Measurements from ENCODE around the gene TBL3.
"Not testable (repeated sequence)": the region's sequence is repeated elsewhere in the genome, so short reads cannot be mapped to it uniquely, and the experiment has no call there.

TBL3 gene

DNA sequence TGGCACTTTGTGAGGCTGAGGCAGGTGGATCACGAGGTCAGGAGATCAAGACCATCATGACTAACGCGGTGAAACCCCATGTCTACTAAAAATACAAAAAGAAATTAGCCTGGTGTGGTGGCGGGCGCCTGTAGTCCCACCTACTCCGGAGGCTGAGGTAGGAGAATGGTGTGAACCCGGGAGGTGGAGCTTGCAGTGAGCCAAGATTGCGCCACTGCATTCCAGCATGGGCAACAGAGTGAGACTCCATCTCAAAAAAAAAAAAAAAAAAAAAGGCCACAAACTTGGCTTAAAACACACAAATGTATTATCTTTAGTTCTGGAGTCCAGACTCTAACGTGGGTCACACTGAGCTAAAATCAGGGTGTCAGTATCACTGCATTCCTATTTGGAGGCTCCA, 39.9 kb downstream of the TBL3 start:
- in situ Hi-C loops (cut with HindIII; ENCODE audit: low sequenced_read_pairs), result not testable (repeated sequence)

DNA sequence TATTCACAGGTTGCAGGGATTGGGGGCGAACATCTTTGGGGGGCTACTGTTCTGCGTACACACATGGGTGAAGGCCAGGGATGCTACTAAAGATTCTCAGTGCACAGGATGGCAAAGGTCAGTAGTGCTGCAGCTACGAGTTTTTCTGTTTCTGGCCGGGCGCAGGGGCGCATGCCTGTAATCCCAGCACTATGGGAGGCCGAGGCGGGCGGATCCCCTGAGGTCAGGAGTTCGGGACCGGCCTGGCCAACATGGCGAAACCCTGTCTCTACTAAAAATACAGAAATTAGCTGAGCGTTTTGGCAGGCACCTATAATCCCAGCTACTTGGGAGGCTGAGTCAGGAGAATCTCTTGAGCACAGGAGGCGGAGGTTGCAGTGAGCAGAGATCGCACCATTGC, 41.7 kb downstream of the TBL3 start:
- in situ Hi-C loops (cut with HindIII; ENCODE audit: low sequenced_read_pairs), result no loop called here

DNA sequence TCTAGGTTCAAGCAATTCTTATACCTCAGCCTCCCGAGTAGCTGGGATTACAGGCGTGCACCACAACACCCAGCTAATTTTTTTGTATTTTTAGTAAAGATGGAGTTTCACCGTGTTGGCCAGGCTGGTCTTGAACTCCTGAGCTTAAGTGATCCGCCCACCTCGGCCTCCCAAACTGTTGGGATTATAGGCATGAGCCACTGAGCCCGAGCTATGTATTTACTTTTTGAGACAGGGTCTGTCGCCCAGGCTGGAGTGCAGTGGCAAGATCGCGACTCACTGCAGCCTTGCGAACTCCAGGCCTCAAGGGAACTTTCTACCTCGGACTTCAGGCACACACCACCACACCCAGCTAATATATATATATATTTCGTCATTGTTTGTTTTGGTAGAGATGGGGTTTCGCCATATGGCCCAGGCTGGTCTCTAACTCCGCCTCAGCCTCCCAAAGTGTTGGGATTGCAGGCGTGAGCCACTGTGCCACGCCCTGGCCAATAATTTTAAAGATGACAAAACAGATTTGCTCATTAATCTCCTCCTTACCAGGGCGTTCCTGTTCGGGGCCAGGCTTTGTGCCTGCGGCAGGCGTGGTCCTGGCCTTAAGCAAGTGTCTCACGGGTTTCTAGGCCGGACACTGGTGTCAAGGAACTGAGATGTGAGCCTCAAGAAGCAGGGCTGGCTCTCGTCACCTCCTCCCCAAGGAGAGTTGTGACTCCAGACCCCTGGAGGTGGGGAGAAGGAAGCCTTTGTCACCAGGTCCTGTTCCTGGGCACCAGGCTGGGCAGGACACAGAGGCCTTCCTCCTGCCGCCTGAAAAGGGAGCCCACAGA, 43.5 kb downstream of the TBL3 start:
- in situ Hi-C loops (cut with HindIII; ENCODE audit: low sequenced_read_pairs), result no loop called here

DNA sequence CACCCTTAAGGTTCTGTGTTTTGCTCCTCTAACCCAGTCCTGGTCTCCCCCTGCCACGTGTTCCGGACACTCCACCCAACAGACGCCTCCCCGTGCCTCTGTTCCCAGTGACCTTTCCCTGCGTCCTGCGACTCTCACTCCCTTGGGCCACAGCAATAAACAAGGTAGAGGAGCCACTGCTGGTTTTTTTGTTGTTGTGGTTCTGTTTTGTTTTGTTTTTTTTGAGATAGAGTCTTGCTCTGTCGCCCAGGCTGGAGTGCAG, 44.0 kb downstream of the TBL3 start:
- in situ Hi-C loops (cut with HindIII; ENCODE audit: low sequenced_read_pairs), result no loop called here

DNA sequence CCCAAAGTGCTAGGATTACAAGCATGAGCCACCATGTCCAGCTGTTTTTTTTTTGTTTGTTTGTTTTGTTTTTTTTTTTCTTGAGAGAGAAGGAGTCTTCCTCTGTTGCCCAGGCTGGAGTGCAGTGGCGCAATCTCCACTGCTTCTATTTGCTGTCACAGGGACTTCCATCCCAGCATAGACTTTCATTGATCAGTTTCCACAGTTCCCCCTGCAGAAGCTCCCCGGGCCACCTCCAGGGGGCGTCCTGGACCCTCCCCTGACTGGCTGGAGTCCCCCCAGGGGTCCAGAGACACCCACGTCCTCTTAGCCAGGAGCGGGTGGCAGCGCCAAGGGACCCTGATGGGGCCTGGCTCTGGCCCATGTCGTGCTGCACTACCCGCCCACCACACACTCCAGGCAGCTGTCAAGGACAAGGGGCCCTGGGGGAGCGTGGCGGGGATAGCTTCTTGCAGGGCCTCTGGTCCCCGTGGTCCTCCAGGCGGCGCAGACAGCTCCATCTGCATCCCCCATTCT, 44.6 kb downstream of the TBL3 start:
- in situ Hi-C loops (cut with HindIII; ENCODE audit: low sequenced_read_pairs), result no loop called here

DNA sequence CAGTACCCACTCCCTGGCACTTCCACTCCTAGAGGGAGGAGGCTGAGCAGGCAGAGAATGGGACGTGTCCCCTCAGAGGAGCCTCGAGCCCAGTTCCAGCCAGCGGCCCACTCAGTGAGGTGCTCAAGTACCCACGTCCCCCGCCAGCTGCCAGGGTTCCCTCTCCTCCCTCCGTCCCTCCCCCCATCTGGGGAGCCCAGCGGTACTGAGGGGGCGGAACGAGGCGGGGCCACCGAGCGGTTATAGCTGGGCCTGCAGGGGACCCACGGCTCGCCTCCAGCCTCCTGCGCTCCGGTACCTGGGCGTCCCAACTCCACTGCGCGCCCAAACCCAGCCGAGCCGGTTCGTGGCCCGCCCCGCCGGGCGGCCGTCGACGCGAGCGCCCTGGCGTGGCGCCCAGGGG, 47.7 kb downstream of the TBL3 start, which contains the start of gene NPW:
Gene NPW, plus strand, starts transcription at position 268 of the 403 bp plus-strand sequence.
- in situ Hi-C loops (cut with HindIII; ENCODE audit: low sequenced_read_pairs), result no loop called here

DNA sequence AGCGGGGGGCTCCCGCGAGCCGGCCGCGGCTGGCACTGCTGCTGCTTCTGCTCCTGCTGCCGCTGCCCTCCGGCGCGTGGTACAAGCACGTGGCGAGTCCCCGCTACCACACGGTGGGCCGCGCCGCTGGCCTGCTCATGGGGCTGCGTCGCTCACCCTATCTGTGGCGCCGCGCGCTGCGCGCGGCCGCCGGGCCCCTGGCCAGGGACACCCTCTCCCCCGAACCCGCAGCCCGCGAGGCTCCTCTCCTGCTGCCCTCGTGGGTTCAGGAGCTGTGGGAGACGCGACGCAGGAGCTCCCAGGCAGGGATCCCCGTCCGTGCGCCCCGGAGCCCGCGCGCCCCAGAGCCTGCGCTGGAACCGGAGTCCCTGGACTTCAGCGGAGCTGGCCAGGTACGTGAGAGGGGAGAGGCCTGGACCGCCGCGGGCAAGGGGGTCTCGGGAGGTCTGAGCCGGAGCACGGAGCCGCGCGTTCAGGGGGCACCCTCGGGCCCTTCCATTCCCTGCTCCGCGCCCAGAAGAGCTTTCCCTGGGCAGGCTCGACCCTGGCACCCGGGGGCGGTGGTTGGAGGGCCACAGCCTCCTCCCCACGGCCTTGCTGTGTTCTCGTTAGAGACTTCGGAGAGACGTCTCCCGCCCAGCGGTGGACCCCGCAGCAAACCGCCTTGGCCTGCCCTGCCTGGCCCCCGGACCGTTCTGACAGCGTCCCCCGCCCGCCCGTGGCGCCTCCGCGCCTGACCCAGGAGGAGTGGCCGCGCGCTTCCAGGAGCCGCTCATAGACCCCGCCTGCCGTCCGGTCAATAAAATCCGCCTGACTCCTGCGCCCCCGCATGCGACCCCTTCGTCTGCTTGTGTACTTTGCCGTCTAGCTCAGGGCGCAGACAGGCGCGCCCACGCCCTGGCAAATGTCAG, 48.3 kb downstream of the TBL3 start:
- in situ Hi-C loops (cut with HindIII; ENCODE audit: low sequenced_read_pairs), result no loop called here

DNA sequence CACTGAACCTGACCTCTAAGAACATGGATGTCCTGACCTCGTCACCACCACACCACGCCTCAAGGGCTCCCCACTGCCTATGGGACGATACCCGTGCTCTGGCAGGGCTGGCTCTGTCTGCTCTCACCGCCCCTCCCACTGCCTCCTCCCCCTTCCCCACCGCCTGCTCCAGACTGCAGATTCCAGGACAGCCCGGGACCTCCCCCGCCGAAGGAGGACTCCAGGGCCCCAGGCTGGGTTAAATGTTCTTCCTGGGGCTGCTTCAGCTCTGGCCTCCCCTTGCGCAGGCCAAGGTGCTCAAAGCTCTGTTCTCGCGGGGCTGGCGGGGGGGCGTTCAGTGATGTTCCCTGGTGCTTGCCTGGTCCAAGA, 50.9 kb downstream of the TBL3 start:
- in situ Hi-C loops (cut with HindIII; ENCODE audit: low sequenced_read_pairs), result no loop called here

DNA sequence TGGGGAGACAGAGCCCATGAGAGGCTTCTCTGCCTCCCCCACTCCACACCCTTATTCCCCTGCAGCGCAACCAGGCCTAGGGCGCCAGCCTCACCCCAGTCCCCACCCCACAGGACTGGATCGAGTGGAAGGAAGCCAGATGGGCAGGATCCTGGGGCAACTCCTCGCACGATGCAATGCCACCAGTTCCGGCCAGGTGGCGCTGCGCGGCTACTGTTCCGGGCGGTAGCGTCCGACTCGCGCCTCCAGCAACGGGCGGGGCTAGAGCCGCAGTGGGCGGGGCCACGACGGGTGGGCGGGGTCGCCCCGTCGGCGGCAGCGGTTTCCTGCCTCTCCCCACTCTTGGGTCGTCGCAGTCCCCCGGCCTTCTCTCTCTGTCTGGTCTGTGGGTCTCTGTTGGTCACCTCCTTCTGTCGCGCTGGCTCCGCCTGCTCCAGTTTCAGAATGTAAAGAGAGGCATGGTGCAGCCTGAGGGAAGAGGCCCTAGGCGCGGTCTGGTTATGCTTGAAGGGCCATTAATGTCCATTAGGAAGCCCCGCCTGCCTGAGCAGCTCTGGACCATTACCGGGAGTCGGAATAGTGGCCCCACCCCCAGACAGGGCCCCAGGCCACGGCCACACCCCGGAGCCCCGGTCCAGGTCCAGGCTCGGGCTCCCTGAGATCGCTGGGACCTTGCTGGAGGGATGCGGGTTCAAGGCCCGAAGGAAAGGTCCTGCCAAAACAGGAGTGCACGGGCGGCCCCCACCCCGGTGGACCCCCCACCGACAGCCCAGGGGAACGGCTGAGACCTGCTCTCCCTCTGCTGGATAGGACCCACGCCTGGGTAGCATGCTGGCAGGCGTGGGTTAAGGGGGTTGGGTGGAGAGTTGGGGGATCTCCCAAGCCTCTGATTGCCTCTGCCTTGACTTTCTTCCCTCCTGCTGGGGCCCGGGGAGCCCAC, 51.5 kb downstream of the TBL3 start:
- in situ Hi-C loops (cut with HindIII; ENCODE audit: low sequenced_read_pairs), result no loop called here

DNA sequence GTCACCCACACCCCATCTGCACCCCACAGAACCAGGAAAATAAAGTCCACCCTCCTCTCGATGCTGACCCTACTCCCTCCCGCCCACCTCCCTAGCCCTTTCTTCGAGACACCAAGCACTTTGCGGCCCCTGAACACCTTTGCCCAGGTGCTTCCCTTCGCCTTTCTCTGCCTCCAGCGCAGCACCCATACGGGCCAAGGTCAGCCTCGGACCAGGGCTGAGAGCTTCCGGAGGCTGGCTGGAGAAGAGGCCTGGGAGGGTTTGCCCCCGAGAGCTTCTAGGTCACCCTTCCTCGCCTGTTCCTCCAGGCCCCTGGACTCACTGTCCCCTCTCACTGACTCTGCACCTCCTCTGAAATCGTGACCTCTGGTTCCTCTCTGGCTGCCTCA, 52.2 kb downstream of the TBL3 start:
- in situ Hi-C loops (cut with HindIII; ENCODE audit: low sequenced_read_pairs), result no loop called here

DNA sequence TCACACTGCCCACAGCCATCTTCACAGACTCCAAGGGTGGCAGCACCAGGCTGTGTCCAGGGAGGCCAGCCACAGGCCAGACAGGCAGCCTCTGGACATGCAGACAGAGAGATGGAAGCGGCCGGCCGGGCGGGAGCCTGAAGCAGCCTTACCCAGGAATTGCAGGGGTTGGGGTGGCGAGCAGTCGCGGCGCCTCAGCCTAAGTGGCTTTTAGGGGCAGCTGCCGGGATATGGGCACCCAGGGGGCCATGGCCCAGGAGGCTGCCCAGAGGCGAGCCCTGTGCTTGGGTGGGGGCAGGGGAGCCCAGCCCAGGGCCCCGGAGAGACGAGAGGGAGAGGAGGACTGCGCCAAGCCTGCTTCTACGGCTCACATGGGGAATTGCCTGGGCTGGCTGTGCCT, 53.4 kb downstream of the TBL3 start:
- in situ Hi-C loops (cut with HindIII; ENCODE audit: low sequenced_read_pairs), result no loop called here

DNA sequence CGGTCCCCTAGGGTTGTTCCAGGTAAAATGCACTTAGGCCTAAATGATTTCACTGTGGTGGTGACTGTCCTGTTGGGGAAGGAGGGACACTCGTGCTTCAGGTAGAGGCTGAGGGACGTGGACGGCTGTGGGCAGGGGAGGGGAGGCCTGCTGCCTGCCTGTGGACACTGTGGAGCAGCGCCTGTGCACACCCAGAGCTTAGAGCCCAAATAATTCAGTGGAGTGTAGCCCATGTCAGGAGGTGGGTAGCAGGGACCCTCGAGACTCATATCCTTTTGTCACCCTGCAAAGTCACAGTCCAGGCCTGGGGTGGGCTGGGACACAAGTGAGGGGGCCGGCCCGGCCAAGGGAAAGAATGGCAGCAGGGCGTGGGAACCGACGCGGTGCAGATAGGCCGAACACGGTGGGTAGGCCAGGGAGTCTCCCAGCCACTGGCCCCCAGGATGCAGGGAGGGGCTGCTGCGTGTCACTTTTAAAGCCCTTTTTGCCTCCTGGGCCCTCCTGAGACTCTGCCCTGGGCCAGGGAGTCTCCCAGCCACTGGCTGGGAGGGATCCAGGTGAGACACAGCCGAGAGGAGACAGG, 54.1 kb downstream of the TBL3 start:
- in situ Hi-C loops (cut with HindIII; ENCODE audit: low sequenced_read_pairs), result no loop called here

DNA sequence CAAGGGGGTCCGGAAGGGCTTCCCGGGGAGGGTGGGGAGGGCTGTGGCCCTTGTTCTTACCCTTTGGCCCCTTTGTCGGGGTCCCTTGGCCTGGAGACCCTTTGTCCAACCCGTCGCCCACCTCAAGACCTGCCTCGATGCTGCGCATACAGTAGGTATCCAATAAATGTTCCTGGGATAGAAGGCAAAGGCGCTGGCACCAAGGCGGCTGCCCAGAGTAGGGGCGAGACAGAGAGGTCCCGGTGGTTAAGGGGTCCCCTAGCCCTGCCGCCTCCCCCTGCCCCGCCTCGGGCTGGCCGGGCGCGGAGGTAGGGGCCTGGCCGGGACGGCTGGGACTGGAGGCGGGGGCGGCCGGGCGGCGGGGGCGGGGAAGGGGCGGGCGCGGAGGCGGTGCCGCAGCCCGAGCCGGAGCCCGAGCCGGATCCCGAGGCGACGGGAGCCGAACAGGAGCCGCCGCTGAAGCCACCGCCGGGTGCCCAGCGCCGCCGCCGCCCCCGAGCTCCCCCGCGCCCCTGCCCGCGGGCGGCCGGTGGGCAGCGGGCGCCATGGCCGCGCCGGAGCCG, 54.7 kb downstream of the TBL3 start, which contains the start of gene NHERF2:
Gene NHERF2, plus strand, starts transcription at position 442 of the 563 bp plus-strand sequence. Its CDS starts 104 bp downstream, at position 546.
- in situ Hi-C loops (cut with HindIII; ENCODE audit: low sequenced_read_pairs), result no loop called here

DNA sequence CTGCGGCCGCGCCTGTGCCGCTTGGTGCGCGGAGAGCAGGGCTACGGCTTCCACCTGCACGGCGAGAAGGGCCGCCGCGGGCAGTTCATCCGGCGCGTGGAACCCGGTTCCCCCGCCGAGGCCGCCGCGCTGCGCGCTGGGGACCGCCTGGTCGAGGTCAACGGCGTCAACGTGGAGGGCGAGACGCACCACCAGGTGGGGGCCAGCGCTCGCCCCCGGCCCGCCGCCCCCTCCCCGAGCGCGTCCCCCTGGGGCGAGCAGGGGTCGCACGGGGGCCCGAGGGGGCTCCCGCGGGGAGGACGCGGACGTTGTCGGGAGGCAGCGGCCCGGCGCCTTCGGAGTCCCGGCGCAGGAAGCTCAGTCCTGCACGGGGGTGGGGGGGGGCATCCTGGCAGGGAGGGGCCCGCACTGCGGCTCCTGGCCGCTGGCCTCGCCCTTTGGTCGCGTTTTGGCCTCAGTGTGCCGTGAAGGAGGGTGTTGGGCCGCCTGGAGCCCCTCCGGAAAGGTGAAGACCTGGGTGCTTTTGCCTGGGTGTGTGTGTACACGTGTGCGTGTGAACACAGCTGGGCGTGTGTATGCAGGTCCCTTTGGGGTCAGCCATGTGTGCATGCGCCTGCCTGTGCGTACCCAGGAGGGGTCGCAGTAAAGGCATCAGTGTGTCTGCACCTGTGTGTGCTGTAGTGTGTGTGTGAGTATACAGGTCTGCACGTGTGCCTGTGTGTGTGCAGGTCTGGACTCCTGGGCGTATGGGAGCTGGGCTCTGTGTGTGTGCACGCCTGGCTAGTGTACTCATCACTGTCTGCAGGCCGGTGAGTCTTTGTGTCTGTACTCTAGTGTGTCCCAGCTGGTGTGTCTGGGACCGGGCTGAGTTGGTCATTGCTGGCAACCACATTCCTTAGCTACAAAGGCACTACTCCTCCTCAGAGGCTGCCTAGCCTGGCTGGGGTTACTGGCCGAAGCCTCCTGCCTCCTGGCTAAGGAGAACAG, 55.5 kb downstream of the TBL3 start:
- in situ Hi-C loops (cut with HindIII; ENCODE audit: low sequenced_read_pairs), result no loop called here

DNA sequence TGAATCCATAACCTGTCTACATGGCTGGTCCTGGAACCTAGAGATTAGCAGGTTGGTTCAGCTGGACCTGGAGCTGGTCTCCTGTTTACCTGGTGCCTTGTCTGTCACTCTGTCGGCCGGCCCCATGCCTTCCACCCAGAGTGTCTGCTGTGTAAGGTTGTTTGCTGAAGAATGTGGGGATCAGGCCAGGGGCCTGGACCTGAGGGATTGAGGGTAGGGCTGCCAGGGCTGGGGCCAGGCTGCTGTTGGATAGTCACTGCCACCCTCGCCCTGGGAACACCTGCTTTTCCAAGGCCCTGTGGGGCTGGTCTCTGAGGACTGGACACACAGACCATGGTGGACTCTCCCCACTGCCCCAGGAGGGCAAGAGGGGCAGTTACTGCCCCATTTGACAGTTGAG, 56.3 kb downstream of the TBL3 start:
- in situ Hi-C loops (cut with HindIII; ENCODE audit: low sequenced_read_pairs), result no loop called here

DNA sequence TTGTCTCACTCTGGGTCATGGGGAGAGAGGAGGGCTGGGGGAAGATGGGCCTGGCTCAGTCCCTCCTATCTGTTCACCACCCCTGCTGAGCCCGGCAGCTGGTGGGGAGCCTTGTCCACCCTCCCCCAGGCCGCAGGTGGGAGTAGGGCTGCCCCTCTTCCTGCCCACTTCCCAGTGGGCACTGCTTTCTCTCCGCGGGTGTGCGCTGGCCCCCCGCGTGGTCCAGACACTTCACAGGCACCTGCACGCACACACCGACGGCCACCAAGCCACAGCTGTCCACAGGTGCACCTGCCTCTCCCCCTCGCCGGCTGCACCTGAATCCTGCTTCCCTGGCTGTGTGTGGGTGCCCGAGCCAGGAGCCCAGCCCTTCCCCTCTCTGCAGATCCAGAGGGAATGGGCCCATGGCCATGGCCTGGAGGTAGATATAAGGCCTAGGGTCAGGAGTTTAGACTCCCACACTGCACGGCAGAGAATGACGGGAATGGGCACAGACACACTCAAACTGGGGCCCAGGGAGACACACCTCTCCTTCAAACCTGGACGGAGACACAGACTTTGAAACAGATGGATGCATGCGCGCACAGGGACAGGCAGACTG, 56.9 kb downstream of the TBL3 start:
- in situ Hi-C loops (cut with HindIII; ENCODE audit: low sequenced_read_pairs), result no loop called here

DNA sequence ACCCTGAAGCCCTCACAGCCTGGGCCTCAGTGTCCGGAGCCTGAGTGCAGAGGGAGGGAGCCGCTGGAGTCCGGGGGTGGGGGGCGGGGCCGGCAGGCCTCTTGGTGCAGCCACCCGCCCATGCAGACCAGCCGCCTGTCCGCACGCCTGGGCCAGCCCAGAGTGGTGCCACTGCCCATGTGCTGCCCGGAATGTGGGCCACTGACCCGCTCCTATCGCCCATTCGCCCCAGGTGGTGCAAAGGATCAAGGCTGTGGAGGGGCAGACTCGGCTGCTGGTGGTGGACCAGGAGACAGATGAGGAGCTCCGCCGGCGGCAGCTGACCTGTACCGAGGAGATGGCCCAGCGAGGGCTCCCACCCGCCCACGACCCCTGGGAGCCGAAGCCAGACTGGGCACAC, 57.5 kb downstream of the TBL3 start:
- in situ Hi-C loops (cut with HindIII; ENCODE audit: low sequenced_read_pairs), result no loop called here

DNA sequence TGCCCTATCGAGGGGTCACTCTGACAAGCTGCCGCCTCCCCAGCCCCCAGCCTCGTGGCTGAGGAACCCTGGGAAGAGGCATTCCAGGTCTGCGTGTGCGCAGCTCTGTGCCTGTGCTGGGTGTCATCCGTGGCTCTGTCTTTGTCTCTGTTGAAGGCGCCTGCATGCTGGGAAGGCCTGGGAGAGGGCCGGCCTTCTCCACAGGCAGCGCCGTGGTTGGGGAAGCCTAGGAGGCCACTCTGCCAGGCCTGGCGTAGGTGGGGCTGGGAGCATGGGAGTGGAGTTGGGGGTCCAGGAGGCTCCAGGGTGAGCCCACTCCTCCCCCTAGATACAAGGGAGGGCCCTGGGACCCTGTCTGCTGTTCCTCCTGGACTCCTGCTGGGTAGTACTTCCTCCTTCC, 58.2 kb downstream of the TBL3 start:
- in situ Hi-C loops (cut with HindIII; ENCODE audit: low sequenced_read_pairs), result loop anchor here (10.0 kb wide), 1 partner anchor 475 kb away; no protein-coding TSS in a partner anchor
